HG03432 (cell line): ENCODE results near the gene CITED2.
A peak's percentile ranks its signal among the peaks of the same experiment; 100 is the strongest.

Experiments
- ATAC-seq: cut with Tn5 transposase; IDR thresholded peaks from one replicate; pipeline ENCODE4 v1.9.1; 2021; ENCODE audit warnings: mild to moderate bottlenecking, moderate library complexity; ENCODE audit not compliant: unreplicated experiment

CITED2 gene

GRCh38 chr6:139386404-139386803 lies 12.0 kb upstream of the CITED2 start:
- no peak for ATAC-seq

GRCh38 chr6:139381216-139381865 lies 6.9 kb upstream of the CITED2 start:
- no peak for ATAC-seq

GRCh38 chr6:139380611-139381010 lies 6.2 kb upstream of the CITED2 start:
- ATAC-seq: no peak

GRCh38 chr6:139380168-139380567 lies 5.7 kb upstream of the CITED2 start:
- ATAC-seq: no peak

GRCh38 chr6:139378882-139379341 lies 4.5 kb upstream of the CITED2 start:
- no peak for ATAC-seq

- no peak for ATAC-seq
Observed at GRCh38 chr6:139378226-139378625, 3.8 kb upstream of the CITED2 start.

- no peak for ATAC-seq
Observed at GRCh38 chr6:139376604-139377218, 2.3 kb upstream of the CITED2 start.

- no peak for ATAC-seq
Observed at GRCh38 chr6:139376017-139376330, 1.5 kb upstream of the CITED2 start.

- ATAC-seq: peak; percentile 58
Observed at GRCh38 chr6:139375226-139376016, 973 bp upstream of the CITED2 start.

GRCh38 chr6:139373928-139374356 lies 506 bp downstream of the CITED2 start:
- ATAC-seq: peak; percentile 21

- peak; percentile 28 for ATAC-seq
Observed at GRCh38 chr6:139373154-139373927, 1.1 kb downstream of the CITED2 start.

GRCh38 chr6:139372326-139373153 lies 1.9 kb downstream of the CITED2 start:
- no peak for ATAC-seq

GRCh38 chr6:139371421-139372203 lies 2.8 kb downstream of the CITED2 start:
- ATAC-seq: no peak

GRCh38 chr6:139370999-139371345 lies 3.5 kb downstream of the CITED2 start:
- ATAC-seq: no peak

- no peak for ATAC-seq
Observed at GRCh38 chr6:139370283-139370998, 4.0 kb downstream of the CITED2 start.

GRCh38 chr6:139369568-139370282 lies 4.7 kb downstream of the CITED2 start:
- ATAC-seq: no peak

GRCh38 chr6:139369068-139369467 lies 5.4 kb downstream of the CITED2 start:
- no peak for ATAC-seq

- ATAC-seq: no peak
Observed at GRCh38 chr6:139368661-139369060, 5.8 kb downstream of the CITED2 start.
